PC-9 (cell line): ENCODE results near the gene GATAD2B. TPM values are rescaled to one million over a fixed set of nuclear protein-coding genes. Genes with fewer than 3 reads are reported as not detected.
"Not testable (repeated sequence)": the region's sequence is repeated elsewhere in the genome, so short reads cannot be mapped to it uniquely, and the experiment has no call there.

Source experiments
- BruUV-seq: library from RNA; stranded (reverse); fragments of 400-500 nt; replicated peaks from 2 replicates; lab custom pipeline; 2021; lab: Mats Ljungman, UMichigan
- CTCF ChIA-PET: fragments of 300-600 bp; sonication (Branson Sonifier 250); formaldehyde crosslinking; loops from one replicate; lab custom pipeline; 2022; ENCODE audit warnings: antibody characterized with exemption; lab: Charles Lee
- POLR2A ChIA-PET: fragments of 300-600 bp; sonication (Branson Sonifier 250); formaldehyde crosslinking; loops from one replicate; lab custom pipeline; 2022; ENCODE audit warnings: antibody characterized with exemption; ENCODE audit not compliant: unreplicated experiment; lab: Charles Lee
- DNase-seq, 2 experiments: peaks; one replicate each; pipeline versions ENCODE4 v3.0.0 to v3.0.0-alpha.2; 2015 to 2022; ENCODE audit warnings: mixed read lengths in 1 of 2
- H2AFZ ChIP-seq: fragments of 200-600 bp; sonication (generic); 2 replicates; pipeline ENCODE4 v1.8.1; 2017; ENCODE audit warnings: antibody characterized with exemption
- H3F3A ChIP-seq: fragments of 200-600 bp; sonication (generic); 2 replicates; pipeline ENCODE4 v1.8.1; 2017; ENCODE audit warnings: antibody characterized with exemption, mild to moderate bottlenecking, low read depth; ENCODE audit not compliant: insufficient read depth
- H3K27ac ChIP-seq: fragments of 200-600 bp; sonication (generic); 2 replicates; pipeline ENCODE4 v1.6.1; 2016; ENCODE audit warnings: mixed run types
- H3K27me3 ChIP-seq: fragments of 200-600 bp; sonication (generic); 2 replicates; pipeline ENCODE4 v1.6.1; 2016; ENCODE audit warnings: low read depth, mixed run types; ENCODE audit not compliant: insufficient read depth
- H3K36me3 ChIP-seq: fragments of 200-600 bp; sonication (generic); 2 replicates; pipeline ENCODE4 v1.6.1; 2016; ENCODE audit warnings: low read depth, mixed run types
- H3K4me1 ChIP-seq: fragments of 200-600 bp; sonication (generic); replicated peaks from 2 replicates; pipeline ENCODE4 v1.6.1; 2016; ENCODE audit warnings: mixed run types; ENCODE audit not compliant: insufficient read depth
- H3K4me2 ChIP-seq: fragments of 200-600 bp; sonication (generic); 2 replicates; pipeline ENCODE4 v1.6.1; 2017; ENCODE audit warnings: mixed run types
- H3K4me3 ChIP-seq: fragments of 200-600 bp; sonication (generic); 2 replicates; pipeline ENCODE4 v1.6.1; 2016; ENCODE audit warnings: mixed run types
- H3K79me2 ChIP-seq: fragments of 200-600 bp; sonication (generic); 2 replicates; pipeline ENCODE4 v1.6.1; 2017; ENCODE audit warnings: low read depth, mixed run types
- H3K9me2 ChIP-seq: fragments of 200-600 bp; sonication (generic); 2 replicates; pipeline ENCODE4 v1.8.1; 2017; ENCODE audit warnings: mild to moderate bottlenecking; ENCODE audit not compliant: insufficient read depth
- H3K9me3 ChIP-seq: fragments of 200-600 bp; sonication (generic); 2 replicates; pipeline ENCODE4 v1.8.1; 2016; ENCODE audit warnings: low read depth; ENCODE audit not compliant: insufficient read depth
- H4K20me1 ChIP-seq: fragments of 200-600 bp; sonication (generic); 2 replicates; pipeline ENCODE4 v1.8.1; 2017; ENCODE audit not compliant: insufficient read depth
- EZH2 ChIP-seq: fragments of 200-600 bp; sonication (generic); IDR thresholded peaks from 2 replicates; pipeline ENCODE4 v1.8.0; 2017; ENCODE audit warnings: antibody characterized with exemption, low read depth
- intact Hi-C: fragments of 100-400 bp; cut with micrococcal nuclease; formaldehyde crosslinking; loops from one replicate; pipeline ENCODE4 v1.10.0; 2022; ENCODE audit not compliant: unreplicated experiment
- total RNA-seq: library from RNA; stranded (reverse); gene quantifications from 2 replicates; pipeline ENCODE4 v1.2.3, GENCODE V29; 2021
- TF ChIP-seq, protein P1 (sequence below): fragments of 200-600 bp; sonication (generic); conservative IDR thresholded peaks from 2 replicates; pipeline ENCODE4 v1.6.1; 2017; ENCODE audit warnings: mixed run types, antibody characterized with exemption, mild to moderate bottlenecking, moderate library complexity

Gene GATAD2B
- total RNA-seq, 1 experiment from 2014 or later: 56.1 TPM

GRCh38 chr1:153842006-153842471 is 80.7 kb downstream of the GATAD2B start:
- Histone ChIP-seq H3K4me1 (no peaks in the 10 kb centered on the region), H2AFZ (no peak overlapping the region), H3K27ac (no peak overlapping the region), H3K4me2 (no peak overlapping the region), H3K27me3 (no peaks in the 10 kb centered on the region), H3K36me3 (no peaks in the 10 kb centered on the region), H3K79me2 (peaks cover 28% of the 10 kb centered on the region; the same call in 1 of the 2 replicates), H3K9me2 (no peaks in the 10 kb centered on the region), H3K9me3 (no peaks in the 10 kb centered on the region), H3K4me3 (no peak overlapping the region), H4K20me1 (peaks cover 16% of the 10 kb centered on the region), H3F3A (peaks cover 5% of the 10 kb centered on the region; the same call in 1 of the 2 replicates)
- TF ChIP-seq, protein P1, sequence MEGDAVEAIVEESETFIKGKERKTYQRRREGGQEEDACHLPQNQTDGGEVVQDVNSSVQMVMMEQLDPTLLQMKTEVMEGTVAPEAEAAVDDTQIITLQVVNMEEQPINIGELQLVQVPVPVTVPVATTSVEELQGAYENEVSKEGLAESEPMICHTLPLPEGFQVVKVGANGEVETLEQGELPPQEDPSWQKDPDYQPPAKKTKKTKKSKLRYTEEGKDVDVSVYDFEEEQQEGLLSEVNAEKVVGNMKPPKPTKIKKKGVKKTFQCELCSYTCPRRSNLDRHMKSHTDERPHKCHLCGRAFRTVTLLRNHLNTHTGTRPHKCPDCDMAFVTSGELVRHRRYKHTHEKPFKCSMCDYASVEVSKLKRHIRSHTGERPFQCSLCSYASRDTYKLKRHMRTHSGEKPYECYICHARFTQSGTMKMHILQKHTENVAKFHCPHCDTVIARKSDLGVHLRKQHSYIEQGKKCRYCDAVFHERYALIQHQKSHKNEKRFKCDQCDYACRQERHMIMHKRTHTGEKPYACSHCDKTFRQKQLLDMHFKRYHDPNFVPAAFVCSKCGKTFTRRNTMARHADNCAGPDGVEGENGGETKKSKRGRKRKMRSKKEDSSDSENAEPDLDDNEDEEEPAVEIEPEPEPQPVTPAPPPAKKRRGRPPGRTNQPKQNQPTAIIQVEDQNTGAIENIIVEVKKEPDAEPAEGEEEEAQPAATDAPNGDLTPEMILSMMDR: no peak
- no peak for TF ChIP-seq EZH2
- ChIA-PET POLR2A (interaction anchor here (0.6 kb wide), 1 partner anchor 14 kb away, joined by 20 read pairs; no protein-coding TSS in a partner anchor), CTCF (no interaction called here)
- intact Hi-C loops: no loop called here
- BruUV-seq: no TSS peak
- no peak for DNase-seq

GRCh38 chr1:153841463-153841994 is 81.2 kb downstream of the GATAD2B start:
- Histone ChIP-seq H3K4me2 (no peak overlapping the region), H4K20me1 (peaks cover 17% of the 10 kb centered on the region)
- DNase-seq: no peak

GRCh38 chr1:153840774-153841173 is 82.0 kb downstream of the GATAD2B start:
- POLR2A ChIA-PET, H3F3A ChIP-seq: not testable (repeated sequence)

More at GRCh38 chr1:153841463-153841994, 81.2 kb downstream of the GATAD2B start:
- Histone ChIP-seq H3K4me3 (no peak overlapping the region), H3K79me2 (peaks cover 33% of the 10 kb centered on the region; the same call in 1 of the 2 replicates), H3K36me3 (no peaks in the 10 kb centered on the region), H3F3A (peaks cover 5% of the 10 kb centered on the region; the same call in 1 of the 2 replicates), H3K9me2 (no peaks in the 10 kb centered on the region), H3K4me1 (no peaks in the 10 kb centered on the region), H2AFZ (no peak overlapping the region), H3K27me3 (no peaks in the 10 kb centered on the region), H3K9me3 (no peaks in the 10 kb centered on the region), H3K27ac (no peak overlapping the region)
- no peak for TF ChIP-seq EZH2
- TF ChIP-seq, protein P1: no peak
- POLR2A ChIA-PET: no interaction called here
- intact Hi-C loops: no loop called here
- no TSS peak for BruUV-seq
- CTCF ChIA-PET: no interaction called here

GRCh38 chr1:153833968-153834367 is 88.8 kb downstream of the GATAD2B start:
- H3K27ac ChIP-seq, intact Hi-C loops, DNase-seq, CTCF ChIA-PET, H3K4me1 ChIP-seq, H3K4me3 ChIP-seq, BruUV-seq, H3F3A ChIP-seq, H3K9me2 ChIP-seq, H2AFZ ChIP-seq, H3K4me2 ChIP-seq, H3K36me3 ChIP-seq, POLR2A ChIA-PET, H3K9me3 ChIP-seq, H3K27me3 ChIP-seq: not testable (repeated sequence)
- peaks cover 35% of the 10 kb centered on the region; the same call in 1 of the 2 replicates for H3K79me2 ChIP-seq
- peaks cover 23% of the 10 kb centered on the region for H4K20me1 ChIP-seq

More at GRCh38 chr1:153840774-153841173, 82.0 kb downstream of the GATAD2B start:
- DNase-seq, BruUV-seq, H3K27ac ChIP-seq, H3K4me3 ChIP-seq, H3K4me2 ChIP-seq, H3K9me2 ChIP-seq, H2AFZ ChIP-seq, H3K4me1 ChIP-seq, H3K36me3 ChIP-seq, H3K27me3 ChIP-seq, intact Hi-C loops, H3K9me3 ChIP-seq: not testable (repeated sequence)
- peaks cover 17% of the 10 kb centered on the region for H4K20me1 ChIP-seq
- H3K79me2 ChIP-seq: peaks cover 34% of the 10 kb centered on the region; the same call in 1 of the 2 replicates
- CTCF ChIA-PET: interaction anchor here (0.7 kb wide), 1 partner anchor 30 kb away, joined by 7 read pairs; no protein-coding TSS in a partner anchor
